ENCODE measurements around the gene LTO1.
"Not testable (repeated sequence)": the region's sequence is repeated elsewhere in the genome, so short reads cannot be mapped to it uniquely, and the experiment has no call there.

Gene LTO1

GRCh38 chr11:69700278-69701140 is 25.4 kb upstream of the LTO1 start:
- DNase-seq, result peak; percentile 40

- DNase-seq, result no peak
Observed at GRCh38 chr11:69699213-69699612, 24.1 kb upstream of the LTO1 start.

GRCh38 chr11:69698362-69698761 is 23.2 kb upstream of the LTO1 start:
- no peak for DNase-seq

GRCh38 chr11:69697861-69698260 is 22.7 kb upstream of the LTO1 start:
- no peak for DNase-seq

GRCh38 chr11:69697469-69697843 is 22.3 kb upstream of the LTO1 start:
- DNase-seq, result no peak

GRCh38 chr11:69696749-69697468 is 21.8 kb upstream of the LTO1 start:
- DNase-seq, result no peak

GRCh38 chr11:69695995-69696394 is 20.8 kb upstream of the LTO1 start:
- not testable (repeated sequence) for DNase-seq

GRCh38 chr11:69695581-69695980 is 20.4 kb upstream of the LTO1 start:
- DNase-seq, result no peak

GRCh38 chr11:69694781-69695180 is 19.6 kb upstream of the LTO1 start:
- DNase-seq, result no peak

GRCh38 chr11:69692422-69692821 is 17.3 kb upstream of the LTO1 start:
- DNase-seq, result no peak

GRCh38 chr11:69691463-69691862 is 16.3 kb upstream of the LTO1 start:
- DNase-seq, result no peak

GRCh38 chr11:69689484-69690319 is 14.5 kb upstream of the LTO1 start:
- no peak for DNase-seq

GRCh38 chr11:69687969-69688771 is 13.0 kb upstream of the LTO1 start:
- DNase-seq, result not testable (repeated sequence)

GRCh38 chr11:69686856-69687255 is 11.7 kb upstream of the LTO1 start:
- no peak for DNase-seq

- no peak for DNase-seq
Observed at GRCh38 chr11:69686452-69686851, 11.3 kb upstream of the LTO1 start.

- no peak for DNase-seq
Observed at GRCh38 chr11:69685348-69685747, 10.2 kb upstream of the LTO1 start.

GRCh38 chr11:69684651-69685050 is 9.5 kb upstream of the LTO1 start:
- DNase-seq, result no peak

GRCh38 chr11:69683764-69684333 is 8.7 kb upstream of the LTO1 start:
- DNase-seq, result no peak

- DNase-seq, result no peak
Observed at GRCh38 chr11:69682681-69683326, 7.7 kb upstream of the LTO1 start.

- DNase-seq, result no peak
Observed at GRCh38 chr11:69682221-69682620, 7.1 kb upstream of the LTO1 start.

GRCh38 chr11:69680688-69681087 is 5.5 kb upstream of the LTO1 start:
- no peak for DNase-seq

- no peak for DNase-seq
Observed at GRCh38 chr11:69677749-69678148, 2.6 kb upstream of the LTO1 start.
